Measurements from ENCODE around the gene SMARCC2. TPM values are rescaled to one million over a fixed set of nuclear protein-coding genes. Genes with fewer than 3 reads are reported as not detected.
"Not testable (repeated sequence)": the region's sequence is repeated elsewhere in the genome, so short reads cannot be mapped to it uniquely, and the experiment has no call there.

SMARCC2 gene
- total RNA-seq, 1 donor from 2014 or later: 33.7 TPM

GRCh38 chr12:56157201-56158028 is 31.9 kb downstream of the SMARCC2 start:
- Histone ChIP-seq H3K4me3 (ENCODE audit: low read depth, low read length) (peak overlapping the region; percentile 32), H3K36me3 (ENCODE audit: control insufficient read depth, insufficient read depth, low read length) (peaks cover 8% of the 10 kb centered on the region), H3K27me3 (ENCODE audit: control insufficient read depth, insufficient read depth, low read length) (no peaks in the 10 kb centered on the region)
- DNase-seq (ENCODE audit: low read depth): peak; percentile 48
- TF ChIP-seq CTCF (IDR thresholded peaks at IDR 0.05; ENCODE audit: insufficient read depth, low read length, poor library complexity, severe bottlenecking): peak; percentile 70

GRCh38 chr12:56156464-56157200 is 32.7 kb downstream of the SMARCC2 start:
- peak overlapping the region; percentile 32 for H3K4me3 ChIP-seq (ENCODE audit: low read depth, low read length)
- not testable (repeated sequence) for DNase-seq (ENCODE audit: low read depth); H3K36me3 ChIP-seq (ENCODE audit: control insufficient read depth, insufficient read depth, low read length); H3K27me3 ChIP-seq (ENCODE audit: control insufficient read depth, insufficient read depth, low read length)

- H3K36me3 ChIP-seq (ENCODE audit: control insufficient read depth, insufficient read depth, low read length): peaks cover 4% of the 10 kb centered on the region
- DNase-seq (ENCODE audit: low read depth): no peak
- TF ChIP-seq CTCF (IDR thresholded peaks at IDR 0.05; ENCODE audit: insufficient read depth, low read length, poor library complexity, severe bottlenecking): no peak
These were observed 33.9 kb downstream of the SMARCC2 start for GRCh38 chr12:56155256-56155845.

GRCh38 chr12:56154818-56155217 is 34.5 kb downstream of the SMARCC2 start:
- TF ChIP-seq CTCF (IDR thresholded peaks at IDR 0.05; ENCODE audit: insufficient read depth, low read length, poor library complexity, severe bottlenecking): no peak
- Histone ChIP-seq H3K27me3 (ENCODE audit: control insufficient read depth, insufficient read depth, low read length) (no peaks in the 10 kb centered on the region), H3K4me3 (ENCODE audit: low read depth, low read length) (no peak overlapping the region), H3K36me3 (ENCODE audit: control insufficient read depth, insufficient read depth, low read length) (peaks cover 2% of the 10 kb centered on the region)
- DNase-seq (ENCODE audit: low read depth): no peak

More at GRCh38 chr12:56155256-56155845, 33.9 kb downstream of the SMARCC2 start:
- Histone ChIP-seq H3K4me3 (ENCODE audit: low read depth, low read length) (no peak overlapping the region), H3K27me3 (ENCODE audit: control insufficient read depth, insufficient read depth, low read length) (no peaks in the 10 kb centered on the region)

GRCh38 chr12:56154246-56154771 is 35.0 kb downstream of the SMARCC2 start:
- TF ChIP-seq CTCF (IDR thresholded peaks at IDR 0.05; ENCODE audit: insufficient read depth, low read length, poor library complexity, severe bottlenecking): no peak
- H3K4me3 ChIP-seq (ENCODE audit: low read depth, low read length): no peak overlapping the region
- peaks cover 2% of the 10 kb centered on the region for H3K36me3 ChIP-seq (ENCODE audit: control insufficient read depth, insufficient read depth, low read length)
- no peaks in the 10 kb centered on the region for H3K27me3 ChIP-seq (ENCODE audit: control insufficient read depth, insufficient read depth, low read length)
- DNase-seq (ENCODE audit: low read depth): no peak

GRCh38 chr12:56153678-56154065 is 35.6 kb downstream of the SMARCC2 start:
- H3K4me3 ChIP-seq (ENCODE audit: low read depth, low read length): no peak overlapping the region
- no peak for DNase-seq (ENCODE audit: low read depth)
- peaks cover 2% of the 10 kb centered on the region for H3K36me3 ChIP-seq (ENCODE audit: control insufficient read depth, insufficient read depth, low read length)
- no peak for TF ChIP-seq CTCF (IDR thresholded peaks at IDR 0.05; ENCODE audit: insufficient read depth, low read length, poor library complexity, severe bottlenecking)
- no peaks in the 10 kb centered on the region for H3K27me3 ChIP-seq (ENCODE audit: control insufficient read depth, insufficient read depth, low read length)
